ENCODE measurements around the gene OR2L3. TPM values are rescaled to one million over a fixed set of nuclear protein-coding genes. Genes with fewer than 3 reads are reported as not detected.
"Not testable (repeated sequence)": the region's sequence is repeated elsewhere in the genome, so short reads cannot be mapped to it uniquely, and the experiment has no call there.

The OR2L3 gene
- total RNA-seq, 4 donors from 2014 or later: not detected

- no peak for DNase-seq (ENCODE audit: low spot score in 2 of 2)
Measured at GRCh38 chr1:248054671-248055070, 8.0 kb downstream of the OR2L3 start.

GRCh38 chr1:248055261-248055660, 8.6 kb downstream of the OR2L3 start:
- Histone ChIP-seq H3K27me3 (no peaks in the 10 kb centered on the region), H3K9me3 (peaks cover 4% of the 10 kb centered on the region), H3K36me3 (no peaks in the 10 kb centered on the region), H3K4me3 (no peak overlapping the region), H3K27ac (no peak overlapping the region), H3K4me1 (no peaks in the 10 kb centered on the region)
- TF ChIP-seq POLR2A (IDR thresholded peaks at IDR 0.05) (no peak), POLR2AphosphoS5 (IDR thresholded peaks at IDR 0.05) (no peak), EP300 (IDR thresholded peaks at IDR 0.05) (no peak), CTCF (IDR thresholded peaks at IDR 0.05) (no peak)
- no peak for DNase-seq (ENCODE audit: low spot score in 2 of 2)
- 67% methylated on average over 2 of the region's 2 CpGs for WGBS

More at GRCh38 chr1:248054671-248055070, 8.0 kb downstream of the OR2L3 start:
- TF ChIP-seq POLR2A (IDR thresholded peaks at IDR 0.05) (no peak), CTCF (IDR thresholded peaks at IDR 0.05) (no peak), POLR2AphosphoS5 (IDR thresholded peaks at IDR 0.05) (no peak), EP300 (IDR thresholded peaks at IDR 0.05) (no peak)
- Histone ChIP-seq H3K27ac (no peak overlapping the region), H3K4me3 (no peak overlapping the region), H3K9me3 (peaks cover 2% of the 10 kb centered on the region), H3K36me3 (no peaks in the 10 kb centered on the region), H3K27me3 (no peaks in the 10 kb centered on the region), H3K4me1 (no peaks in the 10 kb centered on the region)

- WGBS: 71% methylated on average over 2 of the region's 2 CpGs
Measured at GRCh38 chr1:248065071-248065470, 18.4 kb downstream of the OR2L3 start.

GRCh38 chr1:248065604-248066003, 19.0 kb downstream of the OR2L3 start:
- no peaks in the 10 kb centered on the region for H3K36me3 ChIP-seq

More at GRCh38 chr1:248065071-248065470, 18.4 kb downstream of the OR2L3 start:
- Histone ChIP-seq H3K4me3 (no peak overlapping the region), H3K4me1 (no peaks in the 10 kb centered on the region), H3K36me3 (no peaks in the 10 kb centered on the region), H3K27ac (no peak overlapping the region), H3K27me3 (no peaks in the 10 kb centered on the region), H3K9me3 (peaks cover 3% of the 10 kb centered on the region)
- no peak for DNase-seq (ENCODE audit: low spot score in 2 of 2)
- TF ChIP-seq EP300 (IDR thresholded peaks at IDR 0.05): no peak
- no peak for TF ChIP-seq CTCF (IDR thresholded peaks at IDR 0.05)
- no peak for TF ChIP-seq POLR2A (IDR thresholded peaks at IDR 0.05)
- TF ChIP-seq POLR2AphosphoS5 (IDR thresholded peaks at IDR 0.05): no peak

GRCh38 chr1:248083864-248084263, 37.2 kb downstream of the OR2L3 start:
- H3K27ac ChIP-seq; H3K27me3 ChIP-seq; H3K4me1 ChIP-seq; H3K36me3 ChIP-seq; DNase-seq (ENCODE audit: low spot score in 2 of 2); H3K4me3 ChIP-seq; H3K9me3 ChIP-seq: not testable (repeated sequence)
- WGBS: 87% methylated on average over 3 of the region's 17 CpGs

More at GRCh38 chr1:248065604-248066003, 19.0 kb downstream of the OR2L3 start:
- WGBS: 96% methylated on average over 3 of the region's 3 CpGs
- DNase-seq (ENCODE audit: low spot score in 2 of 2): no peak
- no peaks in the 10 kb centered on the region for H3K27me3 ChIP-seq
- no peaks in the 10 kb centered on the region for H3K4me1 ChIP-seq
- TF ChIP-seq POLR2A (IDR thresholded peaks at IDR 0.05): no peak
- no peak for TF ChIP-seq POLR2AphosphoS5 (IDR thresholded peaks at IDR 0.05)
- no peak for TF ChIP-seq CTCF (IDR thresholded peaks at IDR 0.05)
- no peak for TF ChIP-seq EP300 (IDR thresholded peaks at IDR 0.05)
- peaks cover 3% of the 10 kb centered on the region for H3K9me3 ChIP-seq
- no peak overlapping the region for H3K27ac ChIP-seq
- no peak overlapping the region for H3K4me3 ChIP-seq

- Histone ChIP-seq H3K4me3 (no peak within 1 kb of the TSS), H3K27ac (no peak within 1 kb of the TSS), H3K36me3 (no peaks in the 10 kb centered on the region), H3K27me3 (no peaks in the 10 kb centered on the region), H3K9me3 (peaks cover 5% of the 10 kb centered on the region), H3K4me1 (no peaks in the 10 kb centered on the region)
- no peak for TF ChIP-seq POLR2A (IDR thresholded peaks at IDR 0.05)
- no peak for TF ChIP-seq EP300 (IDR thresholded peaks at IDR 0.05)
- TF ChIP-seq POLR2AphosphoS5 (IDR thresholded peaks at IDR 0.05): no peak
- TF ChIP-seq CTCF (IDR thresholded peaks at IDR 0.05): no peak
- 53% methylated on average over 1 of the region's 1 CpG for WGBS
- DNase-seq (ENCODE audit: low spot score in 2 of 2): no peak
Measured at GRCh38 chr1:248094884-248095283, 48.2 kb downstream of the OR2L3 start, which contains the start of gene OR2L13. Gene OR2L13 (plus strand): TSS chr1:248095184. CDS start chr1:248099376, 4,192 bp downstream.
